ENCODE results near the gene SURF6.

Gene SURF6

GRCh38 chr9:133346021-133346785, 10.2 kb upstream of the SURF6 start:
- H3K9me3 ChIP-seq (ENCODE audit: control insufficient read depth, insufficient read depth, low read depth, low read length) = no peaks in the 10 kb centered on the region
- TF ChIP-seq ZBTB10 (tag by site-specific recombination; IDR thresholded peaks at IDR 0.05) = no peak
- no peak for TF ChIP-seq ZNF335 (tag by site-specific recombination; conservative IDR thresholded peaks at IDR 0.05)
- no peak for TF ChIP-seq ZNF629 (tag by site-specific recombination; IDR thresholded peaks at IDR 0.05)
- peak; percentile 37; the same call in 1 of the 2 replicates for TF ChIP-seq ZNF513 (tag by site-specific recombination; IDR thresholded peaks at IDR 0.05)
- no peak for TF ChIP-seq TCF7L2 (IDR thresholded peaks at IDR 0.05; ENCODE audit: borderline replicate concordance, low read depth, low read length)
- no peak for TF ChIP-seq YY2 (tag by site-specific recombination; IDR thresholded peaks at IDR 0.05)
- no peak for TF ChIP-seq ZNF37A (tag by site-specific recombination; IDR thresholded peaks at IDR 0.05)
- H3K36me3 ChIP-seq (ENCODE audit: control insufficient read depth in 2 of 2, insufficient read depth in 1 of 2, low read length in 2 of 2) = peaks cover 9 to 82% of the 10 kb centered on the region in 2 experiments
- H3K27ac ChIP-seq (ENCODE audit: extremely low read depth, low read depth, low read length) = no peak overlapping the region; the same call in 1 of the 2 replicates
- POLR2A ChIA-PET = interaction anchor here (0.6 to 6.0 kb wide), 6 partner anchors 11 to 316 kb away, joined by 3 to 89 read pairs (median 4); partner anchors contain the start of genes CACFD1, GTF3C5, SURF1 and SURF2
- CTCF ChIA-PET = interaction anchor here (1.2 to 2.1 kb wide), 2 partner anchors 16 to 57 kb away, joined by 5 to 12 read pairs; no protein-coding TSS in a partner anchor
- no peaks in the 10 kb centered on the region for H3K4me1 ChIP-seq (ENCODE audit: control insufficient read depth, insufficient read depth, low read length)
- peak overlapping the region; percentile 91 for H3K4me3 ChIP-seq (ENCODE audit: low read depth, low read length)

GRCh38 chr9:133345596-133345995, 9.6 kb upstream of the SURF6 start:
- ChIA-PET POLR2A (interaction anchor here (1.2 to 6.0 kb wide), 3 partner anchors 12 to 114 kb away, joined by 3 to 89 read pairs (median 6); partner anchors contain the start of genes CACFD1, SURF1 and SURF2), CTCF (interaction anchor here (2.1 kb wide), 1 partner anchor 58 kb away, joined by 12 read pairs; no protein-coding TSS in a partner anchor)
- H3K36me3 ChIP-seq (ENCODE audit: control insufficient read depth in 2 of 2, insufficient read depth in 1 of 2, low read length in 2 of 2) = peaks cover 4 to 82% of the 10 kb centered on the region in 2 experiments; a peak in 2 of 3 replicates
- no peaks in the 10 kb centered on the region for H3K9me3 ChIP-seq (ENCODE audit: control insufficient read depth, insufficient read depth, low read depth, low read length)
- no peaks in the 10 kb centered on the region for H3K4me1 ChIP-seq (ENCODE audit: control insufficient read depth, insufficient read depth, low read length)
- H3K4me3 ChIP-seq (ENCODE audit: low read depth, low read length) = no peak overlapping the region
- TF ChIP-seq BCL11A (tag by site-specific recombination; IDR thresholded peaks at IDR 0.05; ENCODE audit: low read depth) (no peak), ZNF521 (tag by site-specific recombination; IDR thresholded peaks at IDR 0.05) (no peak), GLI2 (tag by site-specific recombination; IDR thresholded peaks at IDR 0.05; ENCODE audit: borderline replicate concordance, low read depth) (no peak), PRDM10 (tag by site-specific recombination; IDR thresholded peaks at IDR 0.05) (no peak), ZNF394 (tag by site-specific recombination; IDR thresholded peaks at IDR 0.05; ENCODE audit: borderline replicate concordance) (no peak), ELK4 (IDR thresholded peaks at IDR 0.05; ENCODE audit: borderline replicate concordance, low read depth, low read length) (no peak), RBAK (tag by site-specific recombination; IDR thresholded peaks at IDR 0.05) (no peak), PRDM4 (tag by site-specific recombination; IDR thresholded peaks at IDR 0.05) (no peak), INSM2 (tag by site-specific recombination; IDR thresholded peaks at IDR 0.05) (no peak), FEZF1 (tag by site-specific recombination; IDR thresholded peaks at IDR 0.05) (no peak)
- H3K27ac ChIP-seq (ENCODE audit: extremely low read depth, low read depth, low read length) = no peak overlapping the region
